Fibroblast of skin of right quadriceps (primary cell): Measurements from ENCODE around the gene ADAMTS14.
"Not testable (repeated sequence)": the region's sequence is repeated elsewhere in the genome, so short reads cannot be mapped to it uniquely, and the experiment has no call there.

ENCODE experiments used
- DNase-seq: peaks from one replicate; pipeline ENCODE4 v3.0.0-alpha.2; 2013

The ADAMTS14 gene

DNA sequence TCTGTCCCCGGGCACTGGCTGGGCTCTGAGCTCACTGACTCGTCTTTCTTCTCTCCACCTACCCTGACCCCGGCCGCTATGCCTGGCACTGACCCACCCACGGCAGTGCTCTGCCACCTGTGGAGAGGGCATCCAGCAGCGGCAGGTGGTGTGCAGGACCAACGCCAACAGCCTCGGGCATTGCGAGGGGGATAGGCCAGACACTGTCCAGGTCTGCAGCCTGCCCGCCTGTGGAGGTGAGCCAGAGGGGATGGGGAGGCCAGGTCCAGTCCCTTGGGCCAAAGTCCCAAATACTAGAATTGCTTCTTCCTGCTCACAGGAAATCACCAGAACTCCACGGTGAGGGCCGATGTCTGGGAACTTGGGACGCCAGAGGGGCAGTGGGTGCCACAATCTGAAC, 85.5 kb downstream of the ADAMTS14 start:
- no peak for DNase-seq

DNA sequence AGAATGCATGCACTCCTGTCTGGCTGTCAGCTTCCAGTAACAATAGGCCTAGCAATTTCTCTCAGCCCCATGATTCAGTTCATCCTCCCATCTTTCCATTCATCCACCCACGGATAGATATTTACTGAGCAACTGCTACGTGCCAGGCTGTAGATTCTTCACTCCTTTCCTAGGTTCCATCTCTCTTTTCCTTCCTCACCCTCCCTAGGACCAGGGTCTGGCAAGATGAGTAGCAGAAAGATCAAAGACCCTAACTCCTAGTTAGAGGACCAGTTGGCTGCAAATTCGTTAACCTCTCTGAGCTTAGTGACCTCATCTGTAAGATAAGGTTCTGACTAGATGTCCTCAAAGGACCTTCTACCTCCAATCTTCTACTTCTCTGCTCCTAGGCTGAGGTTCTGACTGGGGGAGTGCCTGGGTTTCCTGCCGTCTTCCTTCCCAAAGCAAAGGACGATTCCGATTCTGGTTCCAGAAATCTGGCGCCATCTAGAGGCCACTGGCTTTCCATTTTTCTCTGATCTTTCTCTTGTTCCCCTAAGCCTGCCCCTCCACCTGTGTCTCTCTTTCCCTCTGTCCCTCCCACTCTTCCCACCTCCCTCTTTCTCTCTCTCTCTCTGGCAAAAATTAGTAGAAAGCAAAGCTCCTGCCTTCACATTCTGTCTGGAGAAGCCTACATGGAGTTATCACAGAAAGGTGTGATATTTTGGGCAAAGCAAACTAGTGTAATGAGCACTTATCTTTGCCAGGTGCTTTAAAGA, 86.6 kb downstream of the ADAMTS14 start:
- peak; percentile 69 for DNase-seq

DNA sequence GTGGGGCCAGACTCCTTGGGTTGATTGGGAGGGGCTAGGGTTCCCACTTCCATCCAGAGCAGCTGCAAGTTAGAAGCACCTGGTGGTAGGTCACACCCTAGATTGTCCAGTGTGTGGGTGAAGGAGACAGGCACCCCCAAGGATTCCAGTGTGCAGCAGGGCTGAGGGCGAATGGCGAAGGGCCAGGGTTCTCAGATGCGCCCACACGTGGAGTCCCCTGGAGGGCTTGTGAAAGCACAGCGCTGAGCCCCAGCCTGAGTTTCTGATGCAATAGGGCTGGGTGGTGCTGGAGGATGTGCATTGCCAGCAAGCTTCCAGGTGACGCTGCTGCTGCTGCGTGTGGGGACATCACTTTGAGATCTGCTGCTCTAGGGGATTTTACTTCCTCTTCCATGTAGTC, 87.5 kb downstream of the ADAMTS14 start:
- peak; percentile 10 for DNase-seq

DNA sequence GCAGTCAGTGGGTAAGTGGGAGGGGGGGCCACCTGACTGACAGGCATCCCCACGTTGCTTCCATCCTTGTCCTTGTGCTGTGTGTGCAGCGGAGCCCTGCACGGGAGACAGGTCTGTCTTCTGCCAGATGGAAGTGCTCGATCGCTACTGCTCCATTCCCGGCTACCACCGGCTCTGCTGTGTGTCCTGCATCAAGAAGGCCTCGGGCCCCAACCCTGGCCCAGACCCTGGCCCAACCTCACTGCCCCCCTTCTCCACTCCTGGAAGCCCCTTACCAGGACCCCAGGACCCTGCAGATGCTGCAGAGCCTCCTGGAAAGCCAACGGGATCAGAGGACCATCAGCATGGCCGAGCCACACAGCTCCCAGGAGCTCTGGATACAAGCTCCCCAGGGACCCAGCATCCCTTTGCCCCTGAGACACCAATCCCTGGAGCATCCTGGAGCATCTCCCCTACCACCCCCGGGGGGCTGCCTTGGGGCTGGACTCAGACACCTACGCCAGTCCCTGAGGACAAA, 88.0 kb downstream of the ADAMTS14 start:
- no peak for DNase-seq

DNA sequence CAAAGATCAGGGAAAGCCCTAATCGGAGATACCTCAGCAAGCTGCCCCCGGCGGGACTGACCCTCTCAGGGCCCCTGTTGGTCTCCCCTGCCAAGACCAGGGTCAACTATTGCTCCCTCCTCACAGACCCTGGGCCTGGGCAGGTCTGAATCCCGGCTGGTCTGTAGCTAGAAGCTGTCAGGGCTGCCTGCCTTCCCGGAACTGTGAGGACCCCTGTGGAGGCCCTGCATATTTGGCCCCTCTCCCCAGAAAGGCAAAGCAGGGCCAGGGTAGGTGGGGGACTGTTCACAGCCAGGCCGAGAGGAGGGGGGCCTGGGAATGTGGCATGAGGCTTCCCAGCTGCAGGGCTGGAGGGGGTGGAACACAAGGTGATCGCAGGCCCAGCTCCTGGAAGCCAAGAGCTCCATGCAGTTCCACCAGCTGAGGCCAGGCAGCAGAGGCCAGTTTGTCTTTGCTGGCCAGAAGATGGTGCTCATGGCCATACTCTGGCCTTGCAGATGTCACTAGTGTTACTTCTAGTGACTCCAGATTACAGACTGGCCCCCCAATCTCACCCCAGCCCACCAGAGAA, 88.8 kb downstream of the ADAMTS14 start:
- peak; percentile 22 for DNase-seq

DNA sequence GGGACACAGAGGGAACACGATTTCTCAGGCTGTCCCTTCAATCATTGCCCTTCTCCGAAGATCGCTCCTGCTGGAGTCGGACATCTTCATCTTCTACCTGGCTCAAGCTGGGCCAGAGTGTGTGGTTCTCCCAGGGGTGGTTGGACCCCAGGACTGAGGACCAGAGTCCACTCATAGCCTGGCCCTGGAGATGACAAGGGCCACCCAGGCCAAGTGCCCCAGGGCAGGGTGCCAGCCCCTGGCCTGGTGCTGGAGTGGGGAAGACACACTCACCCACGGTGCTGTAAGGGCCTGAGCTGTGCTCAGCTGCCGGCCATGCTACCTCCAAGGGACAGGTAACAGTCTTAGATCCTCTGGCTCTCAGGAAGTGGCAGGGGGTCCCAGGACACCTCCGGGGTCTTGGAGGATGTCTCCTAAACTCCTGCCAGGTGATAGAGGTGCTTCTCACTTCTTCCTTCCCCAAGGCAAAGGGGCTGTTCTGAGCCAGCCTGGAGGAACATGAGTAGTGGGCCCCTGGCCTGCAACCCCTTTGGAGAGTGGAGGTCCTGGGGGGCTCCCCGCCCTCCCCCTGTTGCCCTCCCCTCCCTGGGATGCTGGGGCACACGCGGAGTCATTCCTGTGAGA, 89.5 kb downstream of the ADAMTS14 start:
- no peak for DNase-seq

DNA sequence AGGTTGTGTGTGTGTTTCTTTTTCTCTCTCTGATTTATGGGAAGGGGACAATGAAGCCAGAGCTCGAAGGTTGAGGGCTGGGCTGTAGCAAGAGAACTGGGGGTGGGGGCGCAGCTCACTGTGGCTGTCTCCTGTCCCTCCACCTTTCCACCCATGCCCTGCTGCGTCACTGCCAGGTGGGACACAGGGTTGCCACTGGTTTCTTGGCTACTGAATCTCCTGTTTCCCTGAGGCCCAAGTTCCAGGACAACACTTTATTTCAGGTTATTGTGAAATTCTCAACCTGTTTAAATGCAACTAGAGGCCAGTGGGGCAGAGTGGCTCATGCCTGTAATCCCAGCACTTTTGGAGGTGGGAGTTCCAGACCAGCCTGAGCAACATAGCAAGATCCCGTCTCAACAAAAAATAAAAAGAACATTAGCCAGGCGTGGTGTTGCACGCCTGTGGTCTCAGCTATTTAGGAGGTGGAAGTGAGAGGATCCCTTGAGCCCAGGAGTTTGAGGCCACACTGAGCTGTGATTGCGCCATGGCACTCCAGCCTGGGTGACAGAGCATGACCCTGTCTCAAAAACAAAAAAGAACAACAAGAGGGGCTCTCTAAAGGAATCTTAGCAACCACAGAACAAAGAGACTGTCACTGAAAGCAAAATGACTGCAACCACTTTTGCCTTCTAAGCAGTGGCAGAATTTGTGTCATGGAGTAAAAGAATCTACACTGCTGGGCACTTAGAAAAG, 90.3 kb downstream of the ADAMTS14 start:
- DNase-seq: no peak

DNA sequence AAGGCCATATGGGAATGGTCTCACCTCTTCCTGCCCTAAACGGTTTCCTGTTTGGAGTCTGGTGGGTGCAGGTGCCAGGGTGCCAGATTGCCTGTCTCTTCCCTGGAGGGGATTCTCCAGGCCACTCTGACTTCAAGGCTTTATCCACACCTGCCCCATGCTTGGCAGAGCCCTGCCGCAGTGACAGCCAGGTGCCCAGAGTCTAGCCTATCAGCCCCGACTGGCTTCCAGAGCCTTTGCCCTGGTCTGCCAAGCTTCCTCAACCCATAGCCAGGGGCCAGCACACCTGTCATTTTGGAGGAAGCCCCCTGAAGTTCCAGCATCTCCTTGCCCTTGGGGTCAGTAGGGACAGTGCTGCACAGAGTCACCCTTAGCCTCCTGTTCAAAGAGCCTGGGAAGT, 91.3 kb downstream of the ADAMTS14 start:
- no peak for DNase-seq

DNA sequence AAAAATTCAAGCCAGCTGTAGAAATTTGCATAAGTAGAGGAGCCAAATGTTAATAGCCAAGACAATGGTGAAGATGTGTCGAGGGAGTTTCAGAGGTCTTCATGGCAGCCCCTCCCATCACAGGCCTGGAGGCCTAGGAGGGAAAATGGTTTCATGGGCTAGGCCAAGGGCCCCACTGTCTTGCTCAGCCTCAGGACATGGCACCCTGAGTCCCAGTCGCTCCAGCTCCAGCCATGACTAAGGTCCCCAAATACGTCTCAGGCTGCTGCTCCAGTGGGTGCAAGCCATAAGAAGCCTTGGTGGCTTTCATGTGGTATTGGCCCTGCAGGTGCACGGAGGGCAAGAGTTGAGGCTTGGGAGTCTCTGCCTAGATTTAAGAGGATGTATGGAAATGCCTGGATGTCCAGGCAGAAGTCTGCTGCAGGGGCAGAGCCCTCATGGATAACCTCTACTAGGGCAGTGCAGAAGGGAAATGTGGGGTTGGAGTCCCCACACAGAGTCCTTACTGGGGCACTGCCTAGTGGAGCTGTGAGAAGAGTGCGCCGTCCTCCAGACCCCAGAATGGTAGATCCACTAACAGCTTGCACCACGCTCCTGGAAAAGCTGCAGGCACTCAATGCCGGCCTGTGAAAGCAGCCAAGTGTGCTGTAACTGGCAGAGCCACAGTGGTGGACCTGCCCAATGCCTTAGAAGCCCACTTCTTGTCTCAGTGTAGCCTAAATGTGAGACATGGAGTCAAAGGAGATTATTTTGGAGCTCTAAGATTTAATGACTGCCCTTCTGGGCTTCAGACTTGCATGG, 93.7 kb downstream of the ADAMTS14 start:
- no peak for DNase-seq

DNA sequence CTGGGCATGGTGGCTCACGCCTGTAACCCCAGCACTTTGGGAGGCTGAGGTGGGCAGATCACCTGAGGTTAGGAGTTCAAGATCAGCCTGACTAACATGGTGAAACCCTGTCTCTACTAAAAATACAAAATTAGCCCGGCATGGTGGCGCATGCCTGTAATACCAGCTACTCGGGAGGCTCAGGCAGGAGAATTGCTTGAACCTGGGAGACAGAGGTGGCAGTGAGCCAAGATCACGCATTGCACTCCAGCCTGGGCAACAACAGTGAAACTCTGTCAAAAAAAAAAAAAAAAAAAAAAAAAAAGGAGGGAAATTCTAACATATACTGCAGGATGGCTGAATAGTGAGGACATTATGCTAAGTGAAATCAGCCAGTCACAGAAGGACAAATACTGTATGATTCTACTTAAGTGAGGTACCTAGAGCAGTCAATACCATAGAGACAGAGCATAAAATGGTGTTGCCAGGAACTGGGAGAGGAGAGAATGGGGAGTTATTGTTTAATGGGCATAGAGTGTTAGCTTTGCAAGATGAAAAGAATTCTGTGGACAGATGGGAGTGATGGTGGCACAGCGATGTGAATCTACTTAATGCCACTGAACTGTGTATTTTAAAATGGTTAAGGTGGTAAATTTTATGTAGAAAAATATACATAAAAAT, 95.8 kb downstream of the ADAMTS14 start:
- DNase-seq: not testable (repeated sequence)

DNA sequence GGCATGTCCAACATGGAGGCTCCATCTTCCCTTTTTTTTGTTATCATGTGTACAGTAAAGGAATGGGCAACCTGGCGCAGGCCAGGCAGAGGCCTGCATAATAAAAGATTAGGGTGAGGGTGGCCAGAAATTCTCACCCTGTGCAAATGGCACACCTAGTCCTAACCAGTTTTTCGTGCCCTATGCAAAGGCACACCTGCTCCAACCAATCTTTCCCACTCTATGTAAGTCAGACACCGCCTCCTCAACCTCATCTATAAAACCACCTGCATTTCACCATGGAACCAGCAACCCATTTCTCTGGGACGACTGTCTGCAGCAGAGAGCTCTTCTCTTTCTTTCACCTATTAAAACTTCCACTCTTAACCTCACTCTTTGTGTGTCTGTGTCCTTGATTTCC, 96.8 kb downstream of the ADAMTS14 start:
- no peak for DNase-seq

DNA sequence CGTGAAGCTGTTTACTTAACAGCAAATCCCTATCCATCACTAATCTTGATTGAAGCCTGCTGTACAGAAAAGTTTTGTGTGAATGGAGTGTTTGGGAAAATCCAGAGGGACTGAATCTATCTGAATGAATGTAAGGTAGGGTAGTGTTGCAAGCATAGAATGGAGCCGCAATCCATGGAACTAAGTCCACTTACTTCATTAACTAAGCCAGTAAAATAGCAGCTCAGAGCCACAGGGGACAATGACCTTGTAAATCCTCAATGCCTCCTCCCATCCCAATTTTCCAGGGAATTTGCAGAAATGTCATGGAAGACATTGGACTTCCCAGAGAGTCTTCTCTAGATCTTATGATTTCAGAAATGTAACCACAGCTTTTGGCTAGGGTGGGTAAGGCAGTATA, 97.7 kb downstream of the ADAMTS14 start:
- DNase-seq: no peak

DNA sequence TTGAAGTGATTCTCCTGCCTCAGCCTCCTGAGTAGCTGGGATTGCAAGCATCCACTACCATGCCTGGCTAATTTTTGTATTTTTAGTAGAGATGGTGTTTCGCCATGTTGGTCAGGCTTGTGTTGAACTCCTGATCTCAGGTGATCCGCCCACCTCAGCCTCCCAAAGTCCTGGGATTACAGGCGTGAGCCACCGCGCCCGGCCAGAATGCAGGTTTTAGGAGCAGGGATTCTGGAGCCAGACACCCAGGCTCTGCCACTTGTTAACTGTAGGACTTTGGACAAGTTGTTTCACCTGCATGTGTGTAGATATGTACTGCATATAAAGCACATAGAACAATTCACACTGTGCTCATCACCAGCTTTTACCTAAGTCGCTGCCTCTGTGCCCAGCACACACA, 98.2 kb downstream of the ADAMTS14 start:
- DNase-seq: not testable (repeated sequence)

DNA sequence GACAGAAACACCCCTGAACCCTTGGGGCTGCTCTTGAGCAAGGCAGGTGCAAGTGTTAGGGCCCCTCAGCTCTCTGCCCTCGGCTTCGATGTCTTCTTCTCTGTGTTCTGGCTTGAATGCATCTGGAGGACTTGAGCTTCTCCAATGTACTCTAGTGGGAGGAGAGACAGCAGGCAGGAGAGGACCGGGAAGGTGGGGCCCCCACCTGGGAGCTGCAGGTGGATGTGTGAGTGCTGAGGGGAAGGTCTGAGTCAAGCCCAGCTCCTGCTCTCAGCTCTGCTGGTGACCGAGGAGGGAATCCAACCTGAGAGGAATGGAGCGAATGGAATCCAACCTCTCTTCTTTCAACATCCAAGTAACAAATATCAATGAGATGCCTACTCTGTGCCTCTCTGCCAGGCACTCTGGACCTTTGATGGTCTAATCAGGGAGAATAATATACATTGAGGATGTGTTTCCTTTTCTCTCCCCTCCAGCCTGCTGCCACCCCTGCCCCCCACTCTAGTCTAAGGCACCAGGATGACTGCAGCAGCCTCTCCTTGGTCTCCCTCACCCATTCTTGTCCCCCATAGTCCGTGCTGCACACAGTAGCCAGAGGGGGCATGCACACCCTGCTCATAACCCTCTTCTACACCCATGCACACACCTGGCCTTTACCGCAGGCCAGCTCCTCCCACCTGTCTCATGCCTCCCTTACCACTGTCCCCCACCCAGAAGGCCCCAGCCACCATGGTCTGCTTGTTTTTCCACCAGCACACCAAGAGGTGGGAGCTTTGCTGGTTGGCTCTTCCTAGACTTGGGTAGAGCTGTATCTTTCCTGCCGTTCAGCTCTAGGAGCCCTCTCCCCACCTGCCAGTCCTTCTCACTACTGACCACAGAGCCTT, 99.2 kb downstream of the ADAMTS14 start:
- no peak for DNase-seq

DNA sequence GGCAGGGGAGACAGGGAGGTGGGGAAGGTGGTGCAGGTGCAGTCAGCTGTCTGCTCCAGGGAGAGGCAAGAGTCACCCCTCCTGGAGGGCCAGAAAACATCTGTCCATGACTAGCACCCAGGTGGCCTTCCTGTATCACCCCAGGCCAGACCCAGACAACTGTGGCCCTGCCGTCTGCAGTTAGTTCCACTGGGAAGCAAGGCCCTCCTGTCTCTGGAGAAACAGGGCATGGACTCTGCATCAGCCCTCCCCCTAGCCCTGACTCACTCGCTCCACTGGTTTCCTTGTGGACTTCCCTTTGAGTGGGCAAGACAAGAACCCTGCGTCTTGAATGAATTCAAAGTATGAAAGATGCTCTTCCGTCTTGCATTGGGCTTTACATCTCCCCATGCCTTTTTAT, 100.3 kb downstream of the ADAMTS14 start:
- DNase-seq: no peak

DNA sequence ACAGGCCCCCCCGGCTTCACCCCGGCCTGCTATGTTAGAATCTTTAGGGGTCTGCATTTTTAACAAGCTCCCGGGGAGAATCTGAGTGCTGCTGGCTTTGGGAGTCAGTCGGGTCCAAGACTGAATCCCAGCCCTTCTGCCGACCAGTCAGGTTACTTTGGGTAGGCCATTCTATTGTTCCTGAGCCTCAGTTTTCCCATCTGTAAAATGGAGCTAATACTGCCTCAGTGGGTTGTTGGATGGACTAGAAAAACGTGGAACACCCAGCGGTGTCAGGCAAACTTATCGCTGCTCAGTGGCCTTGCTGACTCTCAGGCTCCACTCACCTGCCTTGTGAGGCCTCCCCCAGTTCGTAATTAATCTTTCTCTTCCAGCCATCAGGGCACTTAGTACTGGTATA, 101.2 kb downstream of the ADAMTS14 start:
- DNase-seq: no peak

DNA sequence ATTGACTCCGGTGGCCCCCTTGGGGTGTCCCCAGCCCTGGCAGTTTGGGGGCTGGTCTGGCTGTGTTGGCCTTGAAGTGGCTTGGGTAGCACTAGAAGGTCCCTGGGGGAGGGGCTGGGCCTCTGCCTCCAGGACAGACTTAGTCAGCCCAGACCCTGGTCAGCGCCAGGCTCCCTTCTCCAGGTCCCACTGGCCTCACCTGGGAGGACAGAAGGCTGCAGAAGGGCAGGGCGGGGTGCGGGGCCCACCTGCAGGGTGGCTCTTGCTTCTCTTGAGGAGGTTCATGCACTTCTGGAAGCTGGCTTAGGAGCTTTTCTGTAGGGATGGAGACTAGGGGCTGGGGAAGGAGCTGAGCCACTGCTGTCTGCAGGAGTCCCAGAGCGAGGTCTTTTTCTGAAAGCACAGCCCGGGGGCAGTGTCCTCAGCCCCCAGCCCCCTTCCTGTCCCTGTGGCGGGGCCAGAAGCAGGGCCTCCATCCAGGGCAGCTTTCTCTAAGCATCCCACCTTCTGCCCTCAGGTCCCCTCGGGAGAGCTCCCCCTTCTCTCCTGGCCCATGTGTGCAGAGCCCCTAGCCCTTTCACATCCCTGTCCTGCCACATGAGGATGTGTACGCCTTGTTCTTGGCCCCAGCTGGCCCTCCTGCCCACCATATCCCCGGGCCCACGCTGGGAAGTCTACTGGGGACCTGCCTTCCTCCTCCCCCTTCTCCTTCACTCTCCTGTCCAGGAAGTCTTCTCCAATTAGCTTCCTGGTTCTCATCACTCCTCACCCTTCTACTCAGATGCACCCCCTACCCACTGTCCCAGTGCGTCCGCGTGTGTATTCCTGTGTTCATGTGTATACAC, 101.9 kb downstream of the ADAMTS14 start:
- DNase-seq: no peak

DNA sequence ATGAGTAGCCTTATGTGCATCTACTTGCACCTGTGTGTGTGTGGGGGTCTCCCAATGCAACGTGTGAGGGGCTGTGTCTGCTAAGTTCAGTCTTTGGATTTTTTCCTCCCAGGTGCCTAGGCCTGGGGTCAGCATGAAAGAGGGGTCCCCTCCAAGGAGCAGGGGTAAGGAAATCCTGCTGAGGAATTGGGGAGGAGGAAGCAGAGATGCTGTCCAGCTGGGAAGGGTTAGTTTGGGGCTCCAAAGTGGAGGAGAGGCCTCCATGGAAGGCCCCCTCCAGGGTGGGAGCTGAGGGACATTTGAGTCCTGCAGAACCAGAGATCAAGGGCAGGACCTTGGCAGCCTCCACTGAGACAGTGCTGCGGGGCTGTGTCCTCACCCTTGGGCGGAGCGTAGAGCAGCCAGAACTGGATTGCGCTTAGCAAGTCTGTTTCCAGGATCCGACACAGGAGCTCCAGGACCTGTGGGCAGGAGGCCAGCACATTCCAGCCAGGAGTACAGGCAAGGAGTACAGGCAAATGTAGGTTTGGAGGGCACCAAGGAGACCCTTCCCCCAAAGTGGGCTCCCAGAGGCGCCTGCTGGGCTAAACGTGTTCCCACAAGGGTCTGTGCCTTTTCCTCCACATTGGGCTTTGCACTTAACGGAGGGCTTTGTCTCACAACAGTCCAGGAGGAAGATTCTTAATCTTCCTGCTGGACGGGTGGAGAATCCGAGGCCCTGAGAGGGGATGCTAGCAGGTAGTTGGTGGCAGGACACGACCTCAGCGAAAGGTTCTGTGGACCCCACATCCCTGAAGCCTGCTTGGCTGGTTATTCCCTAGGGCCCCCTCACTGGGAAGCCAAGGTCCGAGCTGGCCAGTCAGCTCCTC, 102.7 kb downstream of the ADAMTS14 start:
- DNase-seq: no peak
